Superior temporal gyrus (tissue), 1 donor: ENCODE data around the gene PILRA.
"Not testable (repeated sequence)": the region's sequence is repeated elsewhere in the genome, so short reads cannot be mapped to it uniquely, and the experiment has no call there.

ENCODE experiments used
- DNase-seq: peaks from one replicate; pipeline ENCODE4 v3.0.0-alpha.2; 2016; ENCODE audit errors: extremely low spot score

The PILRA gene

DNA sequence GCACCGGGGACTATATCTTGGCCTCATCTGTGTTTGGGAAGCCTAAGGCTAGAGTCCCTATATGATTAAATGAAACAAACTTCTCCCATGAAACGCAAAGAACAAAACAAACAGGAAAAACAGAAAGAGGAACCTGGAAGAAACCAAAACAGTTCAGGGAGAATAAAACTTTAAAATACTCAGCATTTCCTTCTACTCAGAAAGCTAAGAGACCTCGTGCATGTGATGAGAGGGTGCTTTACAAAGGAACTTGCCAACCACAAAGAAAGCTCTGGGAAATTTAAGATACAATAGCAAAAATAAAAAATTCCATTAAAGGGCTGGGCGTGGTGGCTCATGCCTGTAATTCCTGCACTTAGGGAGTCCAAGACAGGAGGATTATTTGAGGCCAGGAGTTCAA lies 6.9 kb downstream of the PILRA start:
- DNase-seq: no peak

DNA sequence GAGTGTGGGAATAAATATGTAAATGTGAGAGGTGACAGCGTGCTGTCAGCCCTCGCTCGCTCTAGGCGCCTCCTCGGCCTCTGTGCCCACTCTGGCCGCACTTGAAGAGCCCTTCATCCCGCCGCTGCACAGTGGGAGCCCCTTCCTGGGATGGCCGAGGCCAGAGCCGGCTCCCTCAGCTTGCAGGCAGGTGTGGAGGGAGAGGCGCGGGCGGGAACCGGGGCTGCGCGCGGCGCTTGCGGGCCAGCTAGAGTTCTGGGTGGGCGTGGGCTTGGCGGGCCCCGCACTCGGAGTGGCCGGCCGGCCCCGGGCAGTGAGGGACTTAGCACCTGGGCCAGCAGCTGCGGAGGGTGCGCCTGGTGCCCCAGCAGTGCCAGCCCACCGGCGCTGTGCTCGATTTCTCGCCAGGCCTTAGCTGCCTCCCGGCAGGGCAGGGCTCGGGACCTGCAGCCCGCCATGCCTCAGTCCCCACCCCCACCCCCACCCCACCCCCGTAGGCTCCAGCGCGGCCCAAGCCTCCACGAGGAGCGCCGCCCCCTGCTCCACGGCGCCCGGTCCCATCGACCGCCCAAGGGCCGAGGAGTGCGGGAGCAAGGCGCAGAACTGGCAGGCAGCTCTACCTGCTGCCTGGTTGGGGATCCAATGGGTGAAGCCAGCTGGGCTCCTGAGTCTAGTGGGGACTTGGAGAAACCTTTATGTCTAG lies 8.4 kb downstream of the PILRA start:
- DNase-seq: not testable (repeated sequence)

DNA sequence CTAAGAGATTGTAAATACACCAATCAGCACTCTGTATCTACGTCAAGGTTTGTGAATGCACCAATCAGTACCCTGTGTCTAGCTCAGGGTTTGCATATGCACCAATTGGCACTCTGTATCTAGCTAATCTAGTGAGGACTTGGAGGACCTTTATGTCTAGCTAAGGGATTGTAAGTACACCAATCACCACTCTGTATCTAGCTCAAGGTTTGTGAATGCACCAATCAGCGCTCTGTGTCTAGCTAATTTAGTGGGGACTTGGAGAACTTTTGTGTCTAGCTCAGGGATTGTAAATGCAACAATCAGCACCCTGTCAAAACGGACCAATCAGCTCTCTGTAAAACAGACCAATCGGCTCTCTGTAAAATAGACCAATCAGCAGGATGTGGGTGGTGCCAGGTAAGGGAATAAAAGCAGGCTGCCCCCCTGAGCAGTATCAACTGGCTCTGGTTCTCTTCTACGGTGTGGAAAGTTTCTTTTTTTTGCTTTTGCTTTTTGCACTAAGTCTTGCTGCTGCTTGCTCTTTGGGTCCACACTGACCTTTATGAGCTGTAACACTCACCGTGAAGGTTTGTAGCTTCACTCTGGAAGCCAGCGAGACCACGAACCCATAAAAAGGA lies 9.1 kb downstream of the PILRA start:
- DNase-seq: not testable (repeated sequence)

DNA sequence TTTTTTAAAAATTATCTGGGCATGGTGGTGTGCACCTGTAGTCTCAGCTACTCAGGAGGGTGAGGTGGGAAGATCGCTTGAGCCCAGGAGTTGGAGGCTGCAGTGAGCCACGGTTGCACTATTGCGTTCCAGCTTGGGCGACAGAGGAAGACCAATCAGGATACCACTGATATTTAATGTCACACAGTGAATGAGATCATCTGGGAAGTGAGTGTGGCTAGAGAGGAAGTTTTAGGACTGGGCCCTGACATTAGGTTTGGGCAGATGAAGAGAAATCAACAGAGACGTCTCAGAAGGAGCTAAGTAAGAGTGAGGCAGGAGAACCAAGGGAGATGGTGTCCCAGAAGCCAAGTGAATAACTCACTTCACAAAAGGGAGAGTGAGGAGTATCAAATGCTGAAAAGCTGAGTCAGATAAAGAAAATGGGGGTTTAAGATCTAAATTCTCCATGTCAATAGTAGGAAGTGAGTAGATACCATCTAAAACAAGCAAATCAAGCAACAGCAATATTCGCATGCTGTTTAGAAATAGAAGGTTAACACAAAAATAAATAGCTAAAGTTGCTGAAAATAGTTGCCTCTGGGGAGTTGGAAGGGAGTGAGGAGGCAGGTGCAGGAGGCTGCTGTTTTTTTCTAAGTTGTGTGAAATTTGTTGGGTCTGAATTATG lies 11.5 kb downstream of the PILRA start:
- no peak for DNase-seq

DNA sequence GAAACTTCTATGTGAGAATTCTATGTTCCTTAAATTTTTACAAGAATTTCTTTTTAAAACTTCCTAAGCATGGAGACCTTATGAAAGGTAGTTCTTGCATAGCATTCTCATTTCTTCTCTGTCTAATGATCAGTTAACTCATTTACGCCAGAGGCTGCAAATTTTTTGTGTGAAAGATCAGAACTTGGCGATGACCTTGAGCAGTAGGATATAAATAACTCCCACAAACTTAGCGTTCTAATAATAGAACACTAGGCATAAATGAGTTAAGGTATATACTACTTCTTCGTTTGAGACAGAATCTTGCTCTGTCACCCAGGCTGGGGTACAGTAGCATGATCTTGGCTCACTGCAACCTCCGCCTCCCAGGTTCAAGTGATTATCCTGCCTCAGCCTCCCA lies 13.7 kb downstream of the PILRA start:
- DNase-seq: no peak

DNA sequence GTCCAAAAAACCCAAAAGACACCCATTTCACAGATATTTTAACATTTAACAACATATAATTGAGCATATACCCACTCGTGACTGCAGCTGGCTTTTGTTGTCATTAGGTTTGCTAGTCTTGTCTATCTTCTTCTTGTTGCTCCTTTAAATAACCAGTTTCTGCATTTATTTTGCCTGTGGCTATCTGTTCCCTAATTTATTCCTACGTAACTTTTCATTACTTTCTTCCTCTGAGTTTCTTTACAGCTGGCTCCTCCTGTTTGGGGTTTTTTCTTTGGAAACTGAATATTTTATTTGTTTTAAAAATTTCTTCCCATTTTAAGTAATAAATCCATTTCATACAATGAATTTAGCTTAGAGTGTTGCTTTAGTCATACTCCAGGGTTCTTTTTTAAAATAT lies 14.4 kb downstream of the PILRA start:
- DNase-seq: no peak

DNA sequence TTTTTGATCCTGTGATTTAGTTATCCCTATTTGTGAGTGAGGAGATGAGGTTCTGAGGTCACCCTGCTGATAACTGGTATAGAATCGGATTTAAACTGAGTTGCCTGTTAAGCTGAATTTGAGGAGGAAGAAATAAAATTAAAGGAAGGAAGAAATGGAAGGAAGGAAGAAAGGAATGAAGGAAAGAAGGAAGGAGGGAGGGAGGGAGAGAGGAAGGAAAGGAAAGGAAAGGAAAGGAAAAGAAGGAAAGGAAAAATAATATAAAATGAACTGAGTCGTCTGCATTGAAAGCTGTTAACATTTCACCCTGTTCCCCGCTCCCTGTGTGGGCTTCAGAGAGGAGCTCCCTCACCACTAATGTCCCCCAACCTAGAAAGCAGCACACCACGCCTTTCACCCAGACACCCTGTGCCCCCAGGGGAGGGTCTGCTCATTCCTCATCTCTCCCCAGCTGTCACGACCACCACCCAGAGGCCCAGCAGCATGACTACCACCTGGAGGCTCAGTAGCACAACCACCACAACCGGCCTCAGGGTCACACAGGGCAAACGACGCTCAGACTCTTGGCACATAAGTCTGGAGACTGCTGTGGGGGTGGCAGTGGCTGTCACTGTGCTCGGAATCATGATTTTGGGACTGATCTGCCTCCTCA lies 16.3 kb downstream of the PILRA start:
- no peak for DNase-seq

DNA sequence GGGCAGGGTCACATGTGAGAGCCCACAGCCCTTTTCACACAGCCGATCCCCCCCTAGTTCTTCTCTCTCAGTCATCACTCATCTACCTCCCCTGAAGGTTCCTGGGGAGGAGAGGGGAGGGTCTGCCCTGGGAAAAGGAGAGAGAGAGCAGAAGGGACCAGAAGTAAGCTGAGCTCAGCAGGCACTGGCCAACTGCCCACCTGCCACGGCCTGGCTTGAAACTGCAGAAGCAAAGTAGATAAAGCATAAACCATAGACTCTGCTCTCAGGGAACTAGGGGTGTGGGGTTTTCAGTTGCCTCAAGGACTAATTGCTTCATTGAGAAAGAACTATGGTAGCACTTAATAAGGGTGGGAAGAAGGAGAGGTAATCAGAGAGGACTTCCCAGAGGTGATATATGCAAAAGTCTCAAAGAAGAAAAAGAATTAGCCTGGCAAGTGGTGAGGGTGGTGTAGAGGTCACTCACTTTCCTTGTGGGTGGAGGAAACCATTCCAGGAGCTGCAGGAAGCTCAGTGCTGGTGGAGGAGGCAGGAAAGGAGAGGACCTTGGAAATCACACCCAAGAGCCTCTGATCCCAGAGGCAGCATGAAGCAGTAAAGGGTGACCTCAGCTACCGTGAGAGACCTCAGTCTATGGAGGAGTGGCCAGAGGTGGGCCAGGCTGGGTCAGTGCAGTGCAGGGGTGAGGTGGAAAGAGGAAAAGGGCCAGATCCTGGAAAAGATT lies 17.2 kb downstream of the PILRA start:
- no peak for DNase-seq

DNA sequence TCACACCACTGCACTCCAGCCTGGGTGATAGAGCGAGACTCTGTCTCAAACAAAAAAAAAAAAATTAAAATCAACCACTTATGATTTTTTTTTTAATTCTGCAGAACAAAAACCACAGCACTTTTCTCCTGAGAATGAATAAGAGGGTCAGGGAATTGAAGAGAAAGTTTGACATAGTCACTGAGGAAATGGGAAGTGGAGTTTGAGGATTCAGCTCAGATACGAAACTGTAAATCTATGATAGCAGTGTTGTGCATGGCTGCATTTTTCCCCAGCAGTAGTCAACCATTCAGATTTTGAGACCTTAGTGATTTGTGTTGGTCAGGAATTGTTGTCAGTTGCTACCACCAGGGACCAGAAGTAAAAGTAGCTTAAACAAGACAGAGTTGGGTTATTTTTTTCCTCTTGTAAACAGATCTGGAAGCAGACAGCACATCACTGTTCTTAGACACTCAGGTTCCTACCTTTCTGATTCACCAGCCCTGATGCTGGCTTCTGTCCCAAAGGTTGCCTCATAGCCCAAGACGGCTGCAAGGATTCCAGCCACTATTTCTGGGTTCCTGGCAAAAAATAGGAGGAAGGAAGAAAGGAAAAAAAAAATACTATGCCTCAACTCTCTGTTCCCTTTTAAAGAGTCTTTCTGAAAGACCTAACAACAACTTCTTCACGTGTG lies 20.1 kb downstream of the PILRA start:
- DNase-seq: no peak

DNA sequence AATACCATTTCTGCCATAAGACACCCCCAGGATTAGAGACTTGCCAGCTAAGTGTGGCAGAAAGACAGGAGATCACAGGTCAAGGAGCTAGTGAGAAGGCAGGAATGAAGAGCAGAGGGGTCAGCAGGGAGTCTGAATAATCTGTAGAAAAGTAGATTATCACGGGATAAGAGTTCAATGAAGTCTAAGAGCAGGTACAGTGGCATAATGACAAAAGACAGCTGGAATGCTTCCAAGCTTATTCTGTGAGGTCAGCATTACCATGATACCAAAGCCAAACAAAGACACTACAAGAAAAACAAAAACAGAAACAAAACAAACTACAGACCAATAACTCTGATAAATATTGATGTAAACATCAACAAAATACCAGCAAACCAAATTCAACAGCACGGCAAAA lies 20.8 kb downstream of the PILRA start:
- no peak for DNase-seq

DNA sequence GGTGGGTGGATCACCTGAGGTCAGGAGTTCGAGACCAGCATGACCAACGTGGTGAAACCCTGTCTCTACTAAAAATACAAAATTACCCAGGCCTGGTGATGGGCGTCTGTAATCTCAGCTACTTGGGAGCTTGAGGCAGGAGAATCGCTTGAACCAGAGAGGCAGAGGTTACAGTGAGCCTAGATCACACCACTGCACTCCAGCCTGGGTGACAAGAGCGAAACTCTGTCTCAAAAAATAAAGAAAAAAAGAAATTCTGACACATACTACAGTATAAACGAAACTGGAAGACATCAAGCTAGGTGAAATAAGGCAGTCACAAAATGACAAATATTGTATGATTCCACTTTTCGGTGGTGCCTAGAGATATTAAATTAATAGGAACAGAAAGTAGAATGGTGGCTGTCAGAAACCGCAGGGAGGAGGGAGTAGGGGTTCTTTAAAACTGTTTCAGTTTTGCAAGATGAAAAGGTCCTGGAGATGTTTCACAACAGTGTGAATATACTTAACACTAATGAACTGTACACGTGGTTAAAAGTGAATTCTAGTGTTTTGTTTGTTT lies 23.2 kb downstream of the PILRA start:
- DNase-seq: no peak

DNA sequence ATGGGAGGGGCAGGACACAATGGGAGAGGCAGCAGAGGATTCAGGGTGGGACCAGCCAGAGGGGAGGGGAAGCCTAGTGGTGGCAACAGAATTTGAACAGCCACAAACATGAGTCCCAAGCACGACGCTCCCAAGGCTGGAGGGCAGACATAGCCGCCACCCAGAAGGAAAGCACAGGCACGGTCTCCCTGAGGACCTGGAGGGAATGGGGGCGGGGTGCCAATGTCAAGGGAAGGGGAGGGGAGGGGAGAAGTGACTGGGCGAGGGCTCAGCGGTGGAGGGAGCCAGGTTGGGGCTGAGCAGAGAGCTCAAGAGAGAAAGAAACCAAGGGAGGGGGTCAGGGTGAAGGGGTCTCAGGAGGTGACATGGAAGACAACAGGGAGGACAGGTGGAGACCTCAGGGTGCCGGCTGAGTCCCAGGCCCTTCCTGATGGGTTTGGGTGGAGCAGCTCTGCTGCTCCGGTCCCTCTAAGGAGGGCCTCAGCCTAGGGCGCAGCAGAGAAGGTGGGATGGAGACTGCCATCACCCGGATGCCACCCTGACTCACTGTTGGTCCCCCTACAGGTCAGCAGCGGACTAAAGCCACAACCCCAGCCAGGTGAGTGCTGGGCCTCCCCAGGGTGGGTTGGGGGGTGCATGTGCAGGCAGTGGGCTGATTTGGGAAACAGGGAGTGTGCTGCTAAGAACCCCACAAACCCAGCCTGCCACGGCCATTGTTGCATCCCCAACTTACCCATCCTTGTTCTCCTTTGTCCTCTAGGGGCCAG lies 24.2 kb downstream of the PILRA start:
- no peak for DNase-seq

DNA sequence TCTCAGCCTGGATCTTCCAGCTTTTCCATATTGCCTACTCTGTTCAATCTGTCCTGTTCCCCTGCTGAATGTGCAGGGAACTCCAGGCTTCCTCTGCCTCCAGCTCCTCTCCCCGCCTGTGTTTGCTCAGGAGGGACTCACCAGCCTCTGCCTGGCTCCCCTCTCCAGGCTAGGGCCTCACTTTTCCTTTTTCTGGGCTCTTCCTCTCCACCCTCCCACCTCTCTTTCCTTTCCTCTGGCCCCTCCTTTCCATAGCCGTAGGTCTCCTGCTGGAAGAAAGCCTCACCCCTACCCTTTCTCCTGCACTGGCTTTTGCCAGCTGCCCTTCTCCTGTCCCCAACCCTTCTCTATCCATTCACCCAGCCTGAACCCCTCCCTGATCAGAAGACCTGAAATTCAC lies 25.0 kb downstream of the PILRA start:
- no peak for DNase-seq

DNA sequence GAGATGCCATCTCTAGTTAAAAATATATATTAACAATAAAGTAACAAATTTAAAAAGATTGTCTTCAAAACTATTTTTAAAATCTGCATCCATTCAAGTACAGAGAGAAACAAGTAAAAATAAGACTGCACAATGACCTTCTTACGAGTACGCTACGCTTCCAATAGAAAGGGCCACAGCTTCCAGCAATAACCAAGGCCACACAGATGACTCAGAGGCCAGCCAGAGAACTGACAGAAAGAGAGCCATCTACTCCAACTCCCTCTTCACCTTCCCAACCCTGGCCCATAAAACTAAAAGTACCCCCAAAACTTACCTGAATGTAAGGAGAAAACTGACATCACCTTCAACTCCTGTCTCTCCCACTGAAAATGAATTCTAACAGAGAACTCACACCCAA lies 26.8 kb downstream of the PILRA start:
- no peak for DNase-seq

DNA sequence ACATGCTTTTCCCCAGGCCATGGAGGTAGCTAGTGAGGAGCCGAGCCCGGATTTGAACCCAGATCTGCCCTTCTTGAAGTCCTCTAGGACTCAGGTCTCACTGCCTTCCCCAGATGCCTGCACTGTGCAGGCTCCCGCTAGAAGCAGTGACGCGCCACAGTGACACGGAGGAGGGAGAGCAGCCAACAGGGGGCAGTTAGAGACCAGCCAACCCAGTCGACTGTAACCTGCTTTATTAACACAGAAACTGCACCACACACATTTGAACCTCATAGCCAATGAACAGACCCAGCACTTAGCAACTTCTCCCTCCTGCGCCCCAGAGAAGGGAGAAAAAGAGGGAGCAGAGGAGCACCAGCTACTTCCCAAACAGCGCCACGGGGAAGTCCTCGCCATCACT lies 27.4 kb downstream of the PILRA start:
- DNase-seq: no peak

DNA sequence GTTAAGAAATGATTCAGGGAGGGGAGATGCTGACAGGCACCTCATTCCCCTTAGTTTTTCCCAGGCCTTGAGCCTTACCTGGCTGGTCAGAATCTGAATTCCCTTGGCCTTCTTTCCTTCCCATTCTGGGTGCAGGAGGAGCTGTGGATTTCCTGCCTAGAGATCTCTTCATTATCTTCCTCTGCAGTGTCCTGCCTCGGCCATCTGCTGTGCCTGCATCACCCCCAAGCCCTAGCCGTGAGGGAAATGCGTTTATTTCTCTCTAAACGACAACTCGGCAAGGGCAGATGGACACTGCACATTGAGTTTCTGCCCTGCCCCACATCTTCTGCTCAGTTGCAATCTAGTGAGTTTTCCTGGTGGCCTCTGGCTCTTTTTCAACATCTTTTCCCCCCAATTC lies 28.5 kb downstream of the PILRA start:
- no peak for DNase-seq

DNA sequence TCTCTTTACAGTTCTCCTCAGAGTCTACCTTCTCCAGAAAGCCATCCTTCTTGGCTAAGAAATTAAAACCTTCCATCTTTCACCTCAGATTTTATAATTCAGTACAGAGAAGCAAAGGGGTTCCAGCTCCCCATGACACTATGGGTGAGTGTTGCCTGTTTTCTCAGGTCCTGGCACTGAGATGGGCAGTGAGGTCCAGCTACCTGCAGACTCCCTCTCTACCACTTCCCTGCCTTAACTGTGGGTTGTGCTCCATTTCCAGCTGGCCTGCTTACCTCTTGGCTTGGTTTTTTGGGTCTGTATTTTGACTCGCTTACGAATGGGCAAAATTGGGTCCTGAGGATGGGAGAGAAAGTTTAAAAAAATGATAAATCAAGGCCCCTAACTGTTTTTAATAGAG lies 29.0 kb downstream of the PILRA start:
- DNase-seq: no peak

DNA sequence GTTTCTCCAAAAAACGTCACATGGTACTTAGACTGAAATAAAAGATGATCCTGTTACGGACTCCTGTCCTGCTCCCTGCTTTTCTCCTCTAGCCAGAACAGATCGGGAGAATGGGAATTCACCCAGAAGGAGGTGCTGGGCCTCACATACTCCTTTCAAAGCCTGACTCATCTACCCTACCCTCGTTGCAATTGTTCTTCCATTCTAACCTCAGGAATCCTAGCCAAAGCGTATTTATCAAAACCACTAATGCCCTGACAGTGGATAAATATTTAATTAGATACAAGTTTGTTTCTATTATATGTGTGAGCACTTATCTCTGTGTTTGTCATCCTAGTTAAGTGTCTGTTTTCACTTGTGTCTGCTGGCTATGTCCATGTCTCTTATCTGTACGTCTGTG lies 33.5 kb downstream of the PILRA start:
- DNase-seq: no peak

DNA sequence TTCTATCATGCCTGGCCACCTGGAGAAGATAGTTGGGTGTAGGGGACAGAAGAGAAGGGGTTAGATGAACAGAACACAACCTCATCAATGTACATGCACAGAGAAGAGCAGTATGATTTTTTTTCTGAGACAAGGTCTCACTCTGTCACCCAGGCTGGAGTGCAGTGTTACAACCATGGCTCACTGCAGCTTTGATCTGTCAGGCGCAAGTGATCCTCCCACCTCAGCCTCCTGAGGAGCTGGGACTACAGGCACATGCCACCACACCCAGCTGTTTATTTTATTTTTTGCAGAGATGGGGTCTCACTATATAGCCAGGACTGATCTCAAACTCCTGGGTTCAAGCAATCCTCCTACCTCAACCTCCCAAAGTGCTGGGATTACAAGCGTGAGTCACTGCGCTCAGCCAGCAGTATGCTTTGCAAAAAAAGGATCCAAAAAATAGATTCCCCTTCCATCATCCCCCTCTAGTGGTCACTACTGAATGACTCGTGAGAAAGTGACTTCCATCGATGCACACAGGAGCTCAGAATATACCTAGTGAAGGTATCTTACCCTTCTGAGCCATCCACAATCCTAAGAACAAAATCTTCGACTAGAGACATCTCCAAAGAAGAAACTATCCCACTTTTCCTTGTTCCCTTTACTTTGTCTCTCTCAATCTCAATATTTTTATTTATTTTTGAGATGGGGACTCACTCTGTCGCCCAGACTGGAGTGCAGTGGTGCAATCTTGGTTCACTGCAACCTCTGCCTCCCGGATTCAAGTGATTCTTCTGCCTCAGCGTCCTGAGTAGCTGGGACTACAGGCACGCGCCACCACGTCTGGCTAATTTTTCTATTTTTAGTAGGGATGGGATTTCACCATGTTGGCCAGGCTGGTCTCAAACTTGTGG lies 34.2 kb downstream of the PILRA start:
- DNase-seq: peak; percentile 70
